ENCODE data around the gene CFAP251. TPM values are rescaled to one million over a fixed set of nuclear protein-coding genes. Genes with fewer than 3 reads are reported as not detected.

The CFAP251 gene
- total and polyA plus RNA-seq, 10 of the 15 experiments (the other 5 are each of a cell fraction or from before 2014, with no cell fraction given): 0.10 to 0.97 (median 0.64) TPM

DNA sequence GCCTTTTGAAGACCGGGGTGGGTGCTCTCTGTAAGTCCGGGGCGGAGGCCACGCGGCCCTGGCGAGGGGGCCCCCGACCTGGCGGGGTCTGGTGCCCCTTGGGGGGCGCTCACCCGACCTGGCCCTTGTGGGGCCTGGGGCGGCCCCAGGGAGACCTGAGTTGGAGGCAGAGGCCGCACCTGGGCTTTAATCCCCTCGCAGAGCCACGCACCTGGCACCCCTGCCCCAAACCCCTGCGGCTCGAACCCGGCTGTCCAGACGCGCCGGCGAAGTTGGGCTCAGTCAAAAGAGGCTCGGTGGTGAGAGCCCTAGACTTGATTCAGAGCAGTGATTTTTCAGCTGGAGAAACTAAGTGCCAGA lies 267 bp downstream of the CFAP251 start:
- WGBS (ENCODE audit: insufficient coverage, insufficient replicate concordance, low lambda C conversion rate, missing lambda C conversion rate): 2% methylated on average over 17 of the region's 22 CpGs
- H3K27ac ChIP-seq (ENCODE audit: control insufficient read depth, insufficient read depth): no peak overlapping the region
- ChIA-PET POLR2A (interaction anchor here (0.7 to 1.2 kb wide), 3 partner anchors 9 to 151 kb away, joined by 3 read pairs; no protein-coding TSS in a partner anchor), SMC1A (ENCODE audit: uncharacterized antibody, unreplicated experiment) (interaction anchor here (0.6 to 3.7 kb wide), 12 partner anchors 9 to 204 kb away, joined by 3 to 21 read pairs (median 3); no protein-coding TSS in a partner anchor), CTCF (interaction anchor here (0.6 to 3.2 kb wide), 30 partner anchors 9 to 1571 kb away, joined by 3 to 14 read pairs (median 4); partner anchors contain the start of genes PSMD9 and RHOF), RAD21 (ENCODE audit: unreplicated experiment) (interaction anchor here (0.6 to 1.6 kb wide), 15 partner anchors 9 to 307 kb away, joined by 3 to 22 read pairs (median 4); partner anchors contain the start of genes DIABLO and PSMD9)
- intact Hi-C loops (cut with micrococcal nuclease; ENCODE audit: unreplicated experiment): loop anchor here (5.0 kb wide), 1 partner anchor 204 kb away; no protein-coding TSS in a partner anchor
- H3K27me3 ChIP-seq (replicated peaks in 1 of 2; ENCODE audit: control insufficient read depth in 2 of 2, insufficient read depth in 2 of 2, low read length in 1 of 2): no peaks in the 10 kb centered on the region
- H3K4me1 ChIP-seq (ENCODE audit: control insufficient read depth, insufficient read depth, low read length): peaks cover 8% of the 10 kb centered on the region; the same call in 1 of the 2 replicates
- peak overlapping the region; percentile 91 for H2AFZ ChIP-seq (ENCODE audit: control insufficient read depth, low read depth, low read length)
- peak overlapping the region; percentile 89 for H3K4me2 ChIP-seq (ENCODE audit: control insufficient read depth, insufficient read depth)
- H3K4me3 ChIP-seq: peak overlapping the region; percentile 57
- H3K36me3 ChIP-seq (ENCODE audit: control insufficient read depth in 2 of 2, insufficient read depth in 2 of 2, low read length in 1 of 2): peaks cover 0 to 8% of the 10 kb centered on the region in 2 experiments; a peak in 2 of 4 replicates
- TF ChIP-seq SMAD5 (IDR thresholded peaks at IDR 0.05; ENCODE audit: low read depth): no peak
- TF ChIP-seq NKRF (conservative IDR thresholded peaks at IDR 0.05): 0 out of 2 replicates have a peak, but pooled peaks have one; percentile 38
- TF ChIP-seq CBX5 (IDR thresholded peaks at IDR 0.05; ENCODE audit: low read depth): no peak
- TF ChIP-seq ZNF24 (IDR thresholded peaks at IDR 0.05): no peak
- TF ChIP-seq ZNF217 (IDR thresholded peaks at IDR 0.05): no peak
- TF ChIP-seq SMARCA5 (IDR thresholded peaks at IDR 0.05): 0 out of 2 replicates have a peak, but pooled peaks have one; percentile 5
- 0 out of 2 replicates have a peak, but pooled peaks have one; percentile 10 for TF ChIP-seq GATAD2B (conservative IDR thresholded peaks at IDR 0.05; ENCODE audit: low read depth)
- TF ChIP-seq MTA2 (IDR thresholded peaks at IDR 0.05; ENCODE audit: low read depth): no peak
- TF ChIP-seq MYB (IDR thresholded peaks at IDR 0.05; ENCODE audit: borderline replicate concordance, low read depth, low read length): no peak
- TF ChIP-seq POU2F2 (IDR thresholded peaks at IDR 0.05; ENCODE audit: borderline replicate concordance, low read depth, low read length): no peak
- H3K9ac ChIP-seq (ENCODE audit: control insufficient read depth, insufficient read depth, low read length): peak overlapping the region; percentile 21; the same call in 1 of the 2 replicates
- no peaks in the 10 kb centered on the region for H4K20me1 ChIP-seq (ENCODE audit: control insufficient read depth, insufficient read depth)
- in situ Hi-C loops (cut with MboI): no loop called here
- no peaks in the 10 kb centered on the region for H3K79me2 ChIP-seq (ENCODE audit: control insufficient read depth, insufficient read depth, low read length)
- no peaks in the 10 kb centered on the region for H3K9me3 ChIP-seq (replicated peaks; ENCODE audit: control insufficient read depth, insufficient read depth, low read length)
- BruUV-seq (replicated peaks): no TSS peak
- FAIRE-seq (no peak), ATAC-seq (peak; percentile 51), DNase-seq (ENCODE audit: low read depth, low spot score) (no peak)

All from GM12878 (cell line).